Measurements from ENCODE around the gene UBE3B.

DNA sequence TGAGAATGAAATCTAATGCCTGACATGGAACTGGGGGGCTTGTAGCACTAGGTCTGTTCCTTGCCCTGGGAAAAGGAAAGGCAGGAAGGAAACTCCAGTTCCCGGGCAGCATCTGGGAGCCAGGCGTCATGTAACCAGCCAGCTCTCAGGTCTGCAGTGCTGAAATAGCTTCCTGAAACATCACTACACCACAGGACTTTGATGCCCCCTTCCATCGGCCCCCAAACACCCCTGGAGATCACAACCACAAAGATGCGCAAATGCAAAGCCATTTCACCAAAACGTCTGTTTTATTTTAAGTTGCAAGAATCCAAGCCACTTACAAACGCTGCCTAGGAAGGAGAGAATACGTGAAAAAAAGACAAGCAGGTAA is 41.3 kb upstream of the UBE3B start:
- TF ChIP-seq EZH2phosphoT487 (IDR thresholded peaks at IDR 0.05; ENCODE audit: low read depth, severe bottlenecking, unreplicated experiment) (no peak), EZH2 (IDR thresholded peaks at IDR 0.05; ENCODE audit: borderline replicate concordance) (no peak)
- TF ChIP-seq, protein P1, sequence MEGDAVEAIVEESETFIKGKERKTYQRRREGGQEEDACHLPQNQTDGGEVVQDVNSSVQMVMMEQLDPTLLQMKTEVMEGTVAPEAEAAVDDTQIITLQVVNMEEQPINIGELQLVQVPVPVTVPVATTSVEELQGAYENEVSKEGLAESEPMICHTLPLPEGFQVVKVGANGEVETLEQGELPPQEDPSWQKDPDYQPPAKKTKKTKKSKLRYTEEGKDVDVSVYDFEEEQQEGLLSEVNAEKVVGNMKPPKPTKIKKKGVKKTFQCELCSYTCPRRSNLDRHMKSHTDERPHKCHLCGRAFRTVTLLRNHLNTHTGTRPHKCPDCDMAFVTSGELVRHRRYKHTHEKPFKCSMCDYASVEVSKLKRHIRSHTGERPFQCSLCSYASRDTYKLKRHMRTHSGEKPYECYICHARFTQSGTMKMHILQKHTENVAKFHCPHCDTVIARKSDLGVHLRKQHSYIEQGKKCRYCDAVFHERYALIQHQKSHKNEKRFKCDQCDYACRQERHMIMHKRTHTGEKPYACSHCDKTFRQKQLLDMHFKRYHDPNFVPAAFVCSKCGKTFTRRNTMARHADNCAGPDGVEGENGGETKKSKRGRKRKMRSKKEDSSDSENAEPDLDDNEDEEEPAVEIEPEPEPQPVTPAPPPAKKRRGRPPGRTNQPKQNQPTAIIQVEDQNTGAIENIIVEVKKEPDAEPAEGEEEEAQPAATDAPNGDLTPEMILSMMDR (IDR thresholded peaks at IDR 0.05; ENCODE audit: poor library complexity) = no peak

All from hepatocyte (in vitro differentiated cells).